ENCODE data around the gene MYF5. TPM values are rescaled to one million over a fixed set of nuclear protein-coding genes. Genes with fewer than 3 reads are reported as not detected.

Gene MYF5
- total and polyA plus RNA-seq, 2 donors, result not detected

DNA sequence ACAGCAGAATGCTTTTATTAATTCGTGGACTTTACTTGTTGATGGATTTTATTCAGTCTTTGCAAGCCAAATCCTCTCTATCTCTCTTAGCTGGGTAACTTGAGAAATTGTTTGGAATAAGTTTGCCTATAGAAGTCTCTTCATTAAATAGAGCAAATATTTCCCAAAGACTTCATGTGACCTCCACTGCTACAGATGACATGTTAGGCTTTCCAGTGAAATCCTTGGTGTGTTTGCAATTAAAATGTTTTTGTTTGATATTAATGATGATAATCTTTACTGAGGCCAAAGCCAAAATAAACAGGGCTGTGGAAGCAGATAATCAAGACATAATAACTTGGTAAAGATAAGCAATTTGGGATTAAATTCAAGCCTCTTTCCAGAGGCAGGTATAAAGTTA lies 4.8 kb upstream of the MYF5 start:
- WGBS, result 53% methylated on average over 1 of the region's 1 CpG
- H3K36me3 ChIP-seq (ENCODE audit: control insufficient read depth in 2 of 2, insufficient read depth in 2 of 2, low read length in 1 of 2), result no peaks in the 10 kb centered on the region
- H3K27ac ChIP-seq (ENCODE audit: low read depth in 1 of 2, low read length in 1 of 2), result no peak overlapping the region
- H3K9me3 ChIP-seq (ENCODE audit: control insufficient read depth in 2 of 2, insufficient read depth in 1 of 2, low read length in 1 of 2), result peaks cover 0 to 6% of the 10 kb centered on the region in 2 donors
- no peaks in the 10 kb centered on the region for H3K4me1 ChIP-seq (ENCODE audit: control insufficient read depth in 2 of 2, insufficient read depth in 2 of 2, low read length in 2 of 2)
- no peak overlapping the region for H3K4me3 ChIP-seq (ENCODE audit: low read length in 2 of 2)
- no peak for DNase-seq (ENCODE audit: low read depth in 6 of 9, low spot score in 9 of 9)
- H3K27me3 ChIP-seq (ENCODE audit: control insufficient read depth in 2 of 2, insufficient read depth in 1 of 2, low read length in 1 of 2), result peaks cover 35 to 69% of the 10 kb centered on the region in 2 donors

DNA sequence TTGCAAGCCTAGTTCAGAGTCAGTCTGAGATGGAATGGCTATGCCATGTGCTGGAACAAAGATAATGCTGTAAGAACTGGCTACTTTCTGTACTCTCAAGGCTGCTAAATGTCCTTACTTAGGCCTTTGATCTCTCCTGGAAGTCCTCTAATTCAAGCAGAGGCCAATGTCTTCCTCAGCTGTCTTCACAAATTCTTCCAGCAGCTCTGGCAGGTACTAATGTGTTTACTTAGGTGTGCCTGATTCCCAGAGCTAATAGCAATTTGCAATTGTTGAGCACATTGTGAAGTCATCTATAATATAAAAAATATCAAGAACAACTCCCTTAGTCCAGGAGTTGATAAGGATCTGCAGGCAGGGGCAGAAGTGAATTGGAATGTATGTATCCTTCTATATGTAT lies 3.8 kb upstream of the MYF5 start:
- Histone ChIP-seq H3K9me3 (ENCODE audit: control insufficient read depth in 2 of 2, insufficient read depth in 1 of 2, low read length in 1 of 2) (peaks cover 0 to 6% of the 10 kb centered on the region in 2 donors), H3K27me3 (ENCODE audit: control insufficient read depth in 2 of 2, insufficient read depth in 1 of 2, low read length in 1 of 2) (peaks cover 38 to 71% of the 10 kb centered on the region in 2 donors), H3K4me1 (ENCODE audit: control insufficient read depth in 2 of 2, insufficient read depth in 2 of 2, low read length in 2 of 2) (no peaks in the 10 kb centered on the region), H3K27ac (ENCODE audit: low read depth in 1 of 2, low read length in 1 of 2) (no peak overlapping the region), H3K36me3 (ENCODE audit: control insufficient read depth in 2 of 2, insufficient read depth in 2 of 2, low read length in 1 of 2) (no peaks in the 10 kb centered on the region), H3K4me3 (ENCODE audit: low read length in 2 of 2) (no peak overlapping the region)
- no peak for DNase-seq (ENCODE audit: low read depth in 6 of 9, low spot score in 9 of 9)

DNA sequence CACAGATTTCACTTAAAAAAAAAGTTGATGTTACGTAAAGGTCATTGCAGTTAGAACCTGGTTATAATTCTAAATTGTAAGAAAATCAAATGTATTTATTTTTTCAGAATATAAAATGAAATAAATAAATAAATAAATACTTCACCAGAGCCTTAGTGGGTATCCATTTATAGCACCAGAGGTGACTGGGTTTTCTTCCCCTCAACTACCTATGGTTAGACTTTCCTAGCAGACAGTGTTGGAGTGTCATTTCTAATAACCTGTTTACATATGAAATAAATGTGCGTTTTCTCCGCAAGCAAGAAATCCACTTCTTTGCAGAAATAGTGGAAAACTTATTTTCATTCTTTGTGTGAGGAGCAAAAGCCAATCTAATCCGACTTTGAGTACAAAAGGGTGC lies 3.3 kb upstream of the MYF5 start:
- WGBS, result 53% methylated on average over 4 of the region's 4 CpGs
- H3K4me1 ChIP-seq (ENCODE audit: control insufficient read depth in 2 of 2, insufficient read depth in 2 of 2, low read length in 2 of 2), result no peaks in the 10 kb centered on the region
- H3K9me3 ChIP-seq (ENCODE audit: control insufficient read depth in 2 of 2, insufficient read depth in 1 of 2, low read length in 1 of 2), result peaks cover 0 to 6% of the 10 kb centered on the region in 2 donors
- H3K4me3 ChIP-seq (ENCODE audit: low read length in 2 of 2), result no peak overlapping the region
- H3K27me3 ChIP-seq (ENCODE audit: control insufficient read depth in 2 of 2, insufficient read depth in 1 of 2, low read length in 1 of 2), result peaks cover 33 to 68% of the 10 kb centered on the region in 2 donors
- H3K27ac ChIP-seq (ENCODE audit: low read depth in 1 of 2, low read length in 1 of 2), result no peak overlapping the region
- no peak for DNase-seq (ENCODE audit: low read depth in 6 of 9, low spot score in 9 of 9)
- H3K36me3 ChIP-seq (ENCODE audit: control insufficient read depth in 2 of 2, insufficient read depth in 2 of 2, low read length in 1 of 2), result no peaks in the 10 kb centered on the region

DNA sequence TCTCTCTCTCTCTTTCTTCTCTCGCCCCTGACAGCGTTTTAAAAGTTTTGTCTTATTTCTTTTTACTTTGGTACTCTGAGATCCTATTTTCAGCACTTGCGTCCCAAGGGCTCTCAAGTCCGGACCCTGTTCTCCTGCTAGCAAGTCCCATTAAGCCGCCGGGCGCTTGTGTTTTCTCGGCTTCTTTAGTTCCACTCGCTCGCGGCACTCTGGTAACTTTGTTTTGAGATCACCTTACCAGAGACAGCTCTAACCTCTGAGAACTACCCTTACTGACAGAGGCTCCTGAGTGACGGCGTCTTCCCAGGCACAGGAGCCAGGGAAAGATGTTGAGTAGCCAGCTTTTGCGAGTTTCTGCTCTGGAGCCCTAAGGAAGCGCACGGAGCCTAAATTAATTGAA lies 2.7 kb upstream of the MYF5 start:
- Histone ChIP-seq H3K36me3 (ENCODE audit: control insufficient read depth in 2 of 2, insufficient read depth in 2 of 2, low read length in 1 of 2) (no peaks in the 10 kb centered on the region), H3K4me3 (ENCODE audit: low read length in 2 of 2) (no peak overlapping the region), H3K4me1 (ENCODE audit: control insufficient read depth in 2 of 2, insufficient read depth in 2 of 2, low read length in 2 of 2) (no peaks in the 10 kb centered on the region), H3K27me3 (ENCODE audit: control insufficient read depth in 2 of 2, insufficient read depth in 1 of 2, low read length in 1 of 2) (peaks cover 28 to 66% of the 10 kb centered on the region in 2 donors), H3K9me3 (ENCODE audit: control insufficient read depth in 2 of 2, insufficient read depth in 1 of 2, low read length in 1 of 2) (peaks cover 0 to 4% of the 10 kb centered on the region in 2 donors), H3K27ac (ENCODE audit: low read depth in 1 of 2, low read length in 1 of 2) (no peak overlapping the region)
- WGBS, result 8% methylated on average over 16 of the region's 16 CpGs
- DNase-seq (ENCODE audit: low read depth in 6 of 9, low spot score in 9 of 9), result no peak

DNA sequence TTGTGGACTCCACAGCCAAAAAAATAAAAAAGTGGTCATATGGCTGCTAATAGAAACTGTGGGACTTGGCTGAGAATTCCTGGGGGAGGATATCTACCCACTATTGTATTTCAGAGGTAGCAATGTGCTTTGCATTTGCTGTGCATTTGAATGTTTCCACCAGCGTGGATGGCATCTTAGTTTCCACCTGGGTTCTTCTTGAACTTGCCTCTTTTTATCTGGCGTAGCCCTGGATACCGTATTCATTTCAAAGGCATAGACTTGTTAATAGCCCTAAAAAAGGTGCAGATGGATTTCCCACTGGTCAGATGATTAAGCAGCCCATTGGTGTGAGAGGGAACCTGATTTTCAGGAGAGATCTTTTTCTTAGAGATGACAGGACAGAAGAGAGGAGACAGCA lies 1.9 kb upstream of the MYF5 start:
- no peak overlapping the region for H3K4me3 ChIP-seq (ENCODE audit: low read length in 2 of 2)
- H3K27ac ChIP-seq (ENCODE audit: low read depth in 1 of 2, low read length in 1 of 2), result no peak overlapping the region
- no peaks in the 10 kb centered on the region for H3K4me1 ChIP-seq (ENCODE audit: control insufficient read depth in 2 of 2, insufficient read depth in 2 of 2, low read length in 2 of 2)
- H3K27me3 ChIP-seq (ENCODE audit: control insufficient read depth in 2 of 2, insufficient read depth in 1 of 2, low read length in 1 of 2), result peaks cover 26 to 58% of the 10 kb centered on the region in 2 donors
- no peak for DNase-seq (ENCODE audit: low read depth in 6 of 9, low spot score in 9 of 9)
- H3K9me3 ChIP-seq (ENCODE audit: control insufficient read depth in 2 of 2, insufficient read depth in 1 of 2, low read length in 1 of 2), result peaks cover 0 to 4% of the 10 kb centered on the region in 2 donors
- no peaks in the 10 kb centered on the region for H3K36me3 ChIP-seq (ENCODE audit: control insufficient read depth in 2 of 2, insufficient read depth in 2 of 2, low read length in 1 of 2)
- 25% methylated on average over 3 of the region's 3 CpGs for WGBS

DNA sequence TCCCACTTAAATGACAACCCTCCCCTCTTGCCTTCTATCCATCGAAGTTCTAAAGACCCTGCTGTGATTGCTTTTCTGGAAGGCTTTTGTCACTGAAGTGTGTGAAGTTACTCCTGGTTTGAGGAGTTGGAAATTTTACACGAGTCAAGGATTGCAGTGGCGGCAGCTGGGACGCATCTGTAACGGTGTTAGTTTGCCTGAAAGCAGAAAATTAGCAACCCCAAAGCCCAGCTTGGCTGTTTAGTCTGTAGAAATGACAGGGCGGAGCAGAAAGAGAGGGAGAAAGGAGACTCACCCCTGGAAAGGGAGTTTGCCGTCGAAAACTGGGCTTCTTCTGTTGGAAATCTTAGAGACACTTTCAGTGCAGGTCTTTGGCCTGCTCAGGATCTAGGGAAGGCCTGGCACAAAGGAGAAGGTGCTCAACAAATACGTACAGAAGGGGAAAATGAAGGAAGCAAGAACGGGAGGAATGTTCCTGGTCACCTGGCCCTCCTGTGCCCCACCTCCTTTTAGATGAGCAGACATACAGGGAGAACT lies 931 bp upstream of the MYF5 start:
- peaks cover 0 to 4% of the 10 kb centered on the region in 2 donors for H3K9me3 ChIP-seq (ENCODE audit: control insufficient read depth in 2 of 2, insufficient read depth in 1 of 2, low read length in 1 of 2)
- no peaks in the 10 kb centered on the region for H3K4me1 ChIP-seq (ENCODE audit: control insufficient read depth in 2 of 2, insufficient read depth in 2 of 2, low read length in 2 of 2)
- no peak for DNase-seq (ENCODE audit: low read depth in 6 of 9, low spot score in 9 of 9)
- H3K27me3 ChIP-seq (ENCODE audit: control insufficient read depth in 2 of 2, insufficient read depth in 1 of 2, low read length in 1 of 2), result peaks cover 25 to 50% of the 10 kb centered on the region in 2 donors
- no peaks in the 10 kb centered on the region for H3K36me3 ChIP-seq (ENCODE audit: control insufficient read depth in 2 of 2, insufficient read depth in 2 of 2, low read length in 1 of 2)
- no peak overlapping the region for H3K4me3 ChIP-seq (ENCODE audit: low read length in 2 of 2)
- WGBS, result 11% methylated on average over 10 of the region's 10 CpGs
- no peak overlapping the region for H3K27ac ChIP-seq (ENCODE audit: low read depth in 1 of 2, low read length in 1 of 2)

DNA sequence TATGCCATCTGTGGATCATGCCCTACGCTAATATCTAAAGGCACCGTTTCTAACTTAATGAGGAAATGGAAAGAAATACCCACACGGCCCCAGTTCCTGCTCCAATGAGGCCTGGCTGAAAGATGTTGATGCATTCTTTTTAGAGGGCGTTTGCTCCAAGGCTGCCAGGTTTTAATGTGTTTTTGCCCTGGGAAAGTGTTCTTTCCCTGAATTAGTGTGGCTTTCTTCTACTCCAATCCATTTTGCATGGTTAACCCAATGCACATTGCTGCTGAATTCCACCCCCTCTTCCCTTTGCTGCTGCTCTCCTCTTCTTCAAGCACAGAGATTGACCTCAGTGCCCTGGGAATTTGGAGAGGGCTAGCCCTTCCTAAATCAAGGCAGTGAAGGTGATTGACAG lies 1.1 kb downstream of the MYF5 start:
- Histone ChIP-seq H3K4me3 (ENCODE audit: low read length in 2 of 2) (no peak overlapping the region), H3K27me3 (ENCODE audit: control insufficient read depth in 2 of 2, insufficient read depth in 1 of 2, low read length in 1 of 2) (peaks cover 25 to 50% of the 10 kb centered on the region in 2 donors), H3K4me1 (ENCODE audit: control insufficient read depth in 2 of 2, insufficient read depth in 2 of 2, low read length in 2 of 2) (no peaks in the 10 kb centered on the region), H3K9me3 (ENCODE audit: control insufficient read depth in 2 of 2, insufficient read depth in 1 of 2, low read length in 1 of 2) (peaks cover 0 to 4% of the 10 kb centered on the region in 2 donors), H3K27ac (ENCODE audit: low read depth in 1 of 2, low read length in 1 of 2) (no peak overlapping the region), H3K36me3 (ENCODE audit: control insufficient read depth in 2 of 2, insufficient read depth in 2 of 2, low read length in 1 of 2) (no peaks in the 10 kb centered on the region)
- 58% methylated on average over 4 of the region's 4 CpGs for WGBS
- no peak for DNase-seq (ENCODE audit: low read depth in 6 of 9, low spot score in 9 of 9)

DNA sequence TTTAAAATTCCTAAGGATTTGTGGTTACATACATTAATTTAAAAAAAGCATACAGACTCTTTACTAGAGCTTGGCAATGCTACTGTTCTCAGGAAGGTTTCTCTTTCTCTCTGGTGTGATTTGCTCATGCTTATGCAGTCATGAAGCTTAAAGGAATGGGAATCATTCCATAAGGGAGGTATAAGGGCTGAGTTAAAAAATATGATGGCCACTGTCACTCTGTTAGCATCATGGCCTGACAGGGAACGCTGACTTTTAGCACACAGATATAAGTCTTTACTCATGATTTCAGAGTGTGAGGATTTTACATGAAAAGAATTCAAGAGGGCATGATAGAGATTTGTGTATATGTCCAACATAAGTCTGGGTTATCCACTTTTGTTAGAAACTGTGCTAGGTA lies 3.8 kb downstream of the MYF5 start:
- DNase-seq (ENCODE audit: low read depth in 6 of 9, low spot score in 9 of 9), result no peak
- H3K9me3 ChIP-seq (ENCODE audit: control insufficient read depth in 2 of 2, insufficient read depth in 1 of 2, low read length in 1 of 2), result peaks cover 0 to 4% of the 10 kb centered on the region in 2 donors
- H3K4me3 ChIP-seq (ENCODE audit: low read length in 2 of 2), result no peak overlapping the region
- no peaks in the 10 kb centered on the region for H3K36me3 ChIP-seq (ENCODE audit: control insufficient read depth in 2 of 2, insufficient read depth in 2 of 2, low read length in 1 of 2)
- H3K27me3 ChIP-seq (ENCODE audit: control insufficient read depth in 2 of 2, insufficient read depth in 1 of 2, low read length in 1 of 2), result peaks cover 17 to 30% of the 10 kb centered on the region in 2 donors
- no peak overlapping the region for H3K27ac ChIP-seq (ENCODE audit: low read depth in 1 of 2, low read length in 1 of 2)
- WGBS, result 95% methylated on average over 1 of the region's 1 CpG
- H3K4me1 ChIP-seq (ENCODE audit: control insufficient read depth in 2 of 2, insufficient read depth in 2 of 2, low read length in 2 of 2), result no peaks in the 10 kb centered on the region

DNA sequence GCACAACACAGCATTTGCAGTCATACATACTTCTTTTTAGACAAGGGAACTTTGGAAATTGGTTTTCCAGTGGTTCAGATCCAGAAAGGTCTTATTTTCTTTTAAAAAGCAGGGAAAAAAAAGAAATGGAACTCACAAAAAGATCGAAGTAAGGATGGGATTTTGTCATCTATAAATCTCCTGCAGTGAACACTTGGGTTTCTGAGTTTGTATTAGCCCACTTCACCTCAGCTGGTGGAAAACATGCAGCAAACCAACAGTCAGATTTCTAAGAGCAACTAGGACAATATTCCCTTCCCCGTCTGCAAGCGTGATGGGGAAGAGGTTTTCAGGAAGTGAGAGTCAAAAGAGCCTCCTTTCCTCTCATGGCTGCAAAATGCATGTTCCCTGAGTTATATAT lies 4.6 kb downstream of the MYF5 start:
- Histone ChIP-seq H3K36me3 (ENCODE audit: control insufficient read depth in 2 of 2, insufficient read depth in 2 of 2, low read length in 1 of 2) (no peaks in the 10 kb centered on the region), H3K27ac (ENCODE audit: low read depth in 1 of 2, low read length in 1 of 2) (no peak overlapping the region), H3K4me1 (ENCODE audit: control insufficient read depth in 2 of 2, insufficient read depth in 2 of 2, low read length in 2 of 2) (no peaks in the 10 kb centered on the region), H3K4me3 (ENCODE audit: low read length in 2 of 2) (no peak overlapping the region), H3K9me3 (ENCODE audit: control insufficient read depth in 2 of 2, insufficient read depth in 1 of 2, low read length in 1 of 2) (peaks cover 0 to 4% of the 10 kb centered on the region in 2 donors), H3K27me3 (ENCODE audit: control insufficient read depth in 2 of 2, insufficient read depth in 1 of 2, low read length in 1 of 2) (peaks cover 10 to 22% of the 10 kb centered on the region in 2 donors)
- no peak for DNase-seq (ENCODE audit: low read depth in 6 of 9, low spot score in 9 of 9)
- WGBS, result 54% methylated on average over 3 of the region's 3 CpGs

Measured in thymus (tissue), 11 donors.